Measurements from ENCODE around the gene LRRC9.

DNA sequence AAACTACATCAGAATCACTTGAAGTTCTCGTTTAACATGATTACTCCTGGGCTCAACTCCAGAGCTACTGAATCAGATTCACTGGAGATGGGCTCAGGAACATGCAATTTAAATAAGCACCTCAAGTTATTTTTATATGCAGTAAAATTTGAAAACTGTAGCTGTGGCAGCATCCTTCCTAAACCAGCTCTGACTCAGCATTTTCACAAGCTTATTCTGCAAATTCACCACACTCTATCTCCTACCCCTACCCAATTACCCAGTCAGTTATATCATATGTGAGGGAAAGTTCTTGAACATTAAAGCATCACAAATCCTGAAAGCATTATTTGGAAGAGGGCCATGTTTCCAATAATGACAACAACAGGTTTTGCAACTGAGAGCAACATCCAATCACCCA, 24.2 kb upstream of the LRRC9 start:
- no peak for TF ChIP-seq NFIC (IDR thresholded peaks at IDR 0.05; ENCODE audit: low read depth, low read length)
- TF ChIP-seq NR2C2 (IDR thresholded peaks at IDR 0.05; ENCODE audit: borderline replicate concordance, control insufficient read depth, insufficient read length, low read depth), result no peak
- TF ChIP-seq POLR2A (IDR thresholded peaks at IDR 0.05; ENCODE audit: low read depth, low read length), result no peak
- TF ChIP-seq, protein P1, sequence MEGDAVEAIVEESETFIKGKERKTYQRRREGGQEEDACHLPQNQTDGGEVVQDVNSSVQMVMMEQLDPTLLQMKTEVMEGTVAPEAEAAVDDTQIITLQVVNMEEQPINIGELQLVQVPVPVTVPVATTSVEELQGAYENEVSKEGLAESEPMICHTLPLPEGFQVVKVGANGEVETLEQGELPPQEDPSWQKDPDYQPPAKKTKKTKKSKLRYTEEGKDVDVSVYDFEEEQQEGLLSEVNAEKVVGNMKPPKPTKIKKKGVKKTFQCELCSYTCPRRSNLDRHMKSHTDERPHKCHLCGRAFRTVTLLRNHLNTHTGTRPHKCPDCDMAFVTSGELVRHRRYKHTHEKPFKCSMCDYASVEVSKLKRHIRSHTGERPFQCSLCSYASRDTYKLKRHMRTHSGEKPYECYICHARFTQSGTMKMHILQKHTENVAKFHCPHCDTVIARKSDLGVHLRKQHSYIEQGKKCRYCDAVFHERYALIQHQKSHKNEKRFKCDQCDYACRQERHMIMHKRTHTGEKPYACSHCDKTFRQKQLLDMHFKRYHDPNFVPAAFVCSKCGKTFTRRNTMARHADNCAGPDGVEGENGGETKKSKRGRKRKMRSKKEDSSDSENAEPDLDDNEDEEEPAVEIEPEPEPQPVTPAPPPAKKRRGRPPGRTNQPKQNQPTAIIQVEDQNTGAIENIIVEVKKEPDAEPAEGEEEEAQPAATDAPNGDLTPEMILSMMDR (IDR thresholded peaks at IDR 0.05 in 2 of 3, conservative IDR thresholded peaks at IDR 0.05 in 1 of 3; ENCODE audit: control insufficient read depth in 2 of 3, extremely low read depth in 1 of 3, insufficient read depth in 1 of 3, low read depth in 3 of 3, low read length in 3 of 3), result no peak
- TF ChIP-seq E2F8 (IDR thresholded peaks at IDR 0.05; ENCODE audit: low read depth, partially characterized antibody), result no peak
- no peak for TF ChIP-seq ZNF384 (IDR thresholded peaks at IDR 0.05; ENCODE audit: borderline replicate concordance, low read depth, low read length)
- TF ChIP-seq, protein P2, sequence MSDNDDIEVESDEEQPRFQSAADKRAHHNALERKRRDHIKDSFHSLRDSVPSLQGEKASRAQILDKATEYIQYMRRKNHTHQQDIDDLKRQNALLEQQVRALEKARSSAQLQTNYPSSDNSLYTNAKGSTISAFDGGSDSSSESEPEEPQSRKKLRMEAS (IDR thresholded peaks at IDR 0.05; ENCODE audit: low read depth, low read length), result no peak
- TF ChIP-seq FOXK2 (IDR thresholded peaks at IDR 0.05), result no peak
- TF ChIP-seq RAD21 (IDR thresholded peaks at IDR 0.05; ENCODE audit: insufficient read depth, low read depth, low read length), result no peak
- no peak for TF ChIP-seq ATF7 (IDR thresholded peaks at IDR 0.05; ENCODE audit: low read depth)
- no peak for TF ChIP-seq ZSCAN29 (IDR thresholded peaks at IDR 0.05)
- no peak for TF ChIP-seq RBBP5 (conservative IDR thresholded peaks at IDR 0.05)
- TF ChIP-seq KDM1A (IDR thresholded peaks at IDR 0.05; ENCODE audit: borderline replicate concordance), result no peak
- no peak for TF ChIP-seq POLR2AphosphoS5 (IDR thresholded peaks at IDR 0.05; ENCODE audit: low read length)
